Smooth muscle cell of the brain vasculature (primary cell): ENCODE results near the gene NIPBL.
A peak's percentile ranks its signal among the peaks of the same experiment; 100 is the strongest.
"Not testable (repeated sequence)": the region's sequence is repeated elsewhere in the genome, so short reads cannot be mapped to it uniquely, and the experiment has no call there.

Source experiments
- DNase-seq: peaks from one replicate; pipeline ENCODE4 v3.0.0-alpha.2; 2012; ENCODE audit warnings: low read depth, low spot score

NIPBL gene

GRCh38 chr5:36904677-36905076, 28.1 kb downstream of the NIPBL start:
- DNase-seq: no peak

DNA sequence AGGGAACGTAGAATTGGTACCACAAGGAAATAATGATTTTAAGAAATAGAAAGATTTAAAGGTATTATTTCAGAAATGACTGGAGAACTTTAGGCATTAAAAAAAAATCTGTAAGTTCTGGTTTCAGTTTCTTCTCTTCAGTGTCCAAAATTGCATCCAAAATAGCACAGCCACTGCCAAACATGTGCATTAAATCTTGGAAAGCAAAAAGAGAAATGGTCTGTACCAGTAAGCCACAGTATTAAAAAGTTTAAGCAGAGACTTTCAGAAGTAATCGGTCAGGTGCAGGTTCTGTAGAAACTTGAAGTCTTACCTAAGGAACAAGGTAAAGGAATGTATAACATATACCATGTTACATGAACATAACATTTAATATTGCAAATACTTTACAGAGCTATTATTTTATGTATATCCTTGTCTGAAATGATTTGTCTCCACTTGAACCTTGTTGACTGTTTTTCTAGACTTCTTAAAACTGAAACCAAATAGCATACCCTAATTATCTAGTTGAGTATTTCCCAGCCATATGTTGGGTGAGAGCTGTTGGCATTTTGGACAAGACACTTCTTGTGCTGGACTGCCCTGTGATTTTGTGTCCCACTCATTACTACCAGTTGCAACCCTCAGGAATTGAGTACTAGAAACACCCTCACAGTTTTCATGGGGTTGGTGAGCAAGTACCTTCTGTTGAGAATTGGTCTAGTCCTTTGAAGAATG, 32.1 kb downstream of the NIPBL start:
- no peak for DNase-seq

DNA sequence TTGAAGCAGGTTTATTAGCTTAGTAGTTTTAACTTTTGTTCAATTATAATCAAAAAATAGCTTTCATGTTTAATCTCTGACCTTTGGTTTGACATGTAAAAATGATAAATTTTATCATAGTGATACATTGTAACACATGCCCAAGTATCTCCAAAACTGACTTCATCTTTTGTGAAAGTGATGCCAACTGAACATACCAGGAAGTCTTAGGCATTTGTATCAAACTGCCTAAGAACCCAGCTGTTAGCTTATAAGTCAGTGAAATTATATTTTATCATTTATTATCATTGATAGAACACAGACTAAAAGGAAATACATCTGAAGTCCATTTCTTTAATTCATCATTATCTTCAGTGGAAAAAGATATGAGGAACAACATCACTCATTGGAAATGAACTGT, 39.1 kb downstream of the NIPBL start:
- DNase-seq: no peak

DNA sequence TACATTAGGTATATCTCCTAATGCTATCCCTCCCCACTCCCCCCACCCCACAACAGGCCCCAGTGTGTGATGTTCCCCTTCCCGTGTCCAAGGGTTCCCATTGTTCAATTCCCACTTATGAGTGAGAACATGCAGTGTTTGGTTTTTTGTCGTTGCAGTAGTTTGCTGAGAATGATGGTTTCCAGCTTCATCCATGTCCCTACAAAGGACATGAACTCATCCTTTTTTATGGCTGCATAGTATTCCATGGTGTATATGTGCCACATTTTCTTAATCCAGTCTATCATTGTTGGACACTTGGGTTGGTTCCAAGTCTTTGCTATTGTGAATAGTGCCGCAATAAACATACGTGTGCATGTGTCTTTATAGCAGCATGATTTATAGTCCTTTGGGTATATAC, 40.0 kb downstream of the NIPBL start:
- not testable (repeated sequence) for DNase-seq

DNA sequence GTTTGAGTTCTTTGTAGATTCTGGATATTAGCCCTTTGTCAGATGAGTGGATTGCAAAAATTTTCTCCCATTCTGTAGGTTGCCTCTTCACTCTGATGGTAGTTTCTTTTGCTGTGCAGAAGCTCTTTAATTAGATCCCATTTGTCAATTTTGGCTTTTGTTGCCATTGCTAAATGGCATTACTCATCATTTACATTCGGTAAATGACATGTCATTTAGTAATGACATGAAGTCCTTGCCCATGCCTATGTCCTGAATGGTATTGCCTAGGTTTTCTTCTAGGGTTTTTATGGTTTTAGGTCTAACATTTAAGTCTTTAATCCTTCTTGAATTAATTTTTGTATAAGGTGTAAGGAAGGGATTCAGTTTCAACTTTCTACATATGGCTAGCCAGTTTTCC, 40.8 kb downstream of the NIPBL start:
- DNase-seq: not testable (repeated sequence)

- no peak for DNase-seq
These were observed 42.7 kb downstream of the NIPBL start for GRCh38 chr5:36919238-36919637.

- no peak for DNase-seq
These were observed 43.1 kb downstream of the NIPBL start for GRCh38 chr5:36919650-36920049.

DNA sequence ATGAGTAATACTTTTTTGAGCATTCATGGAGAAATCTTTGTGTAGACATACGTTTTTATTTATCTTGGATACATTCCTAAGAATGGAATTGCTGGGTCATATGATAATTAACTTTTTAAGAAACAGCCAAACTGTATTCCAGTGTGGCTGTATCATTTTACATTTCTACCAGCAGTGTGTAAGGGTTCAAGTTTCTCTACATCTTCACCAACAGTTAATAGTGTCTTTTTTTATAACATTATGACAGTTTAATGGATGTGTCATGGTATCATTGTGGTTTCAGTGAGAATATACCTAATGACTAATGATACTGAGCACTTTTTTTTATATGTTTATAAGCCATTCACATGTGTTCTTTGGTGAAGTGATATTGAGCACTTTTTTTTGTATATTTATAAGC, 52.4 kb downstream of the NIPBL start:
- DNase-seq: no peak

GRCh38 chr5:36929438-36929837, 52.9 kb downstream of the NIPBL start:
- DNase-seq: no peak

DNA sequence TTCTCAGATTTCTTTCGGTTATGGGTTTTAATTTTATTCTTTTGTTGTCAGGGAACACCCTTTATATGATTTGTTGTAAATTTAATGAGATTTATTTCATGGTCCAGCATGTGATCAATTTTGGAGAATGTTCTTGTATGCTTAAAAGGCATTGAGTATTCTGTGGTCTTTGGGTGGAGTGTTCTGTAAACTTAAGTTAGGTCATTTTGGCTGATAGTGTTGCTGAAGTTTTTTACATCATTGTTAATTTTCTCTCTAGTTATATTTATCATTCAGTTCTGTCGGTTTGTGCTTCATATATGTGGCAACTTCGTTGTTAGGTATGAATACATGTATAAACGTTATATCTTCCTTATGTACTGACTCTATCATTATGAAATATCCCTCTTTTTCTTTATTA, 55.5 kb downstream of the NIPBL start:
- no peak for DNase-seq

DNA sequence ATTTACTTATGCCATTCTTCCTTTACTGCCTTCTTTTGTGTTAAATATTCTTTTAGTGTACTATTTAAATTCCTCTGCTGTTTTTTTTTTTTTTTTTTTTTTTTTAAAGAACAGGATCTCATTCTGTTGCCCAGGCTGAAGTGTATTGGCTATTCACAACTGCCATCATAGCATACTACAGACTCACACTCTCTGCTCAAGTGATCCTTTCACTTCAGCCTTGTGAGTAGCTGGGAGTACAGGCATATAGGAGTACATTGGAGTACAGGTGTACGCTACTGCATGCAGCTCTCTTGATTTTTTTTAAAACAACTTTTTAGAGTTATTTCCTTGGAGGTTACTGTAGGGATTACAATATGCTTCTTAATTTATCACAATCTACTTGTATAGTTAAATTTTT, 56.1 kb downstream of the NIPBL start:
- no peak for DNase-seq

- DNase-seq: no peak
These were observed 58.3 kb downstream of the NIPBL start for GRCh38 chr5:36934740-36935356.

DNA sequence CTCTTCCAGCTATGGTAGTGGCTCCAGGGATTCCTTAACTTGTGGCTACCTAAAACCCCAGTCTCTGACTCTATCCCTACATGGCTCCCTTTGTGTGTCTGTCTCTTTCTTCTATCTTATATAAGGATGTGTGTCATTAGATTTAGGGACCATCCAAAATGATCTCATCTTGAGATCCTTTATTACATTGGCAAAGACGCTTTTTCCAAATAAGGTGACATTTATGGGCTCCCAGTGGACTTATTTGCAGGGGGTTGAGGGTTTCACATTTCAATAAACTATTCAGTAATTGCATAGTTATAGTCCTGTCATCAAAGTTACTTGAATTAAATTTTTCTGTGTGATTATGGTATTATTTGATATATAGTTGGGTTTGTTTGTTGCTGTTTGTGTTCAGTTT, 59.2 kb downstream of the NIPBL start:
- DNase-seq: no peak

- DNase-seq: no peak
These were observed 59.7 kb downstream of the NIPBL start for GRCh38 chr5:36936309-36936708.

DNA sequence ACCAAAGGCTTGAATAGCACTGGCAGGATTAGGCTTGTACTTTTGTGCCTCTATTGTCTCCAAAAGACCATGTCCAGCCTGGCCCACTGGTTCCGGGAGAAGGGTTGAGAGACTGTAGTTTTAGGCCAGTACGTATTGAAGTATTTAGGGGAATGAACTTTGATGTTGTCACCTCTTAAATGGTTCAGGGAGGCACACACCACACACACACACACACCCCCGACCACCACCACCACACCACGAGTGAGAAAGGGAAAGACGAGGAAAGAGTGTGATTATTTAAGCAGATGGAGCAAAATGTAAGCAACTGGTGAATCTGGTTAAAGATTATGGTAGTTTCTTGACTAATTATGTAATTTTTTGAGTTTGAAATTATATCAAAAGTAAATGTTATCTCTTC, 61.6 kb downstream of the NIPBL start:
- no peak for DNase-seq

DNA sequence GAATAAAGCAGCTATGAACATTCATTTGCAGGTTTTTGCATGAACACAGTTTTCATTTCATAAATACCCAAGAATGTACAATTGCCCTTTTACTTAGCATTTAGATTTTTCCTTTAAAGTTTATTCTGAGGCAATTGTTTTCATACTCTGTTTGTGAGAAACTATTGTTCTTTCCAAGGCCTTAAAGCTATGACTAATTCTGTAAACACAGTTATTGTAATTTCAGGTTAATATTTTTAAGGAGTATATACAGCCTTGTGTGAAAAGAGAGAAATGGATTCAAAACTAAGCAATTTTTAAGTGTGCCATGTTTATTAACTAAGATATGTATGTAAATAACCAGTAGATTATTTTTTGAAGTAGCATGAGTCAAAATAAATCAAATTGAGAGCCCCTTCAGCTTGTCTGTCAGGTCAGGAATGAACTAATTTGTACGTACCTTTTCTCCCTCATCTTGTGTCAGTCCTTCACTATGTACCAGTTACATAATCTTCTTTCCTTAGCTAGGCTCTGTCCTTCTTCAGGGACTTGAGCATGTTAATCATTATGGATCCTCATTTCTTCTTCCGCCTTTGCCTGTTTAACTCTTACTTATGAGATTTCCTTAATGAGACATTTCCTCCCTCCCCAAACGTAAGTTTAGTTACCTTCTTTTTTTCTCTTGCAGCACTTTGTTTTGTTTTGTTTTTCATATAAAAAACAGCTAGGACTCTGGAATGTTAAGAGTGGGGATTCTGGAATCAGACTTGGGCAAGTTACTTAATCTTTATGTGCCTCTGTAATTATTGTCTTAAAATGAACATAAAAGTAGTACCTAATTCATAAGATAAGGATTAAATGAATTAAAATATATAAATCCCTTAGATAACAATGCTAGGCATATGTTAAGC, 63.6 kb downstream of the NIPBL start:
- DNase-seq: no peak

GRCh38 chr5:36943584-36943983, 67.0 kb downstream of the NIPBL start:
- DNase-seq: no peak

GRCh38 chr5:36944024-36944423, 67.5 kb downstream of the NIPBL start:
- no peak for DNase-seq

GRCh38 chr5:36944607-36945225, 68.1 kb downstream of the NIPBL start:
- peak; percentile 47 for DNase-seq

DNA sequence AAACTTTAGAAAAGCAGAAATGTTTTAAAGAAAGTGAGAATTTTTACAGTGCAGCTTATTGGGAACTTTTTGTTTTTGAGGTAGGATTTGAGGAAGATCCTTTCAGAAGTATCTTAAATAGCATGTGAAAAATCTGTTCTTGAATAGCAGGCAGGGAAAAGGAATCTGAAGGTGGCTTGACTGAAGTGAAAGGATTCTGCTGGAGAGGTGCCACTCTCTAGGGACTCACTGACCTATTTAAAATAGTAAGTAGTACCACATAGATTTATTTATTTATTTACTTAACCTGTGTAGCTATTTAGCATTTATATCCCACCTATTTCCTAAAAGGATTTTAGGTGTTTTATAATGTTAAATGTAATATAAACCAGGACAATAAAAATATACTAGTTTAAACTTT, 69.1 kb downstream of the NIPBL start:
- DNase-seq: no peak

- DNase-seq: no peak
These were observed 69.5 kb downstream of the NIPBL start for GRCh38 chr5:36946101-36946500.

DNA sequence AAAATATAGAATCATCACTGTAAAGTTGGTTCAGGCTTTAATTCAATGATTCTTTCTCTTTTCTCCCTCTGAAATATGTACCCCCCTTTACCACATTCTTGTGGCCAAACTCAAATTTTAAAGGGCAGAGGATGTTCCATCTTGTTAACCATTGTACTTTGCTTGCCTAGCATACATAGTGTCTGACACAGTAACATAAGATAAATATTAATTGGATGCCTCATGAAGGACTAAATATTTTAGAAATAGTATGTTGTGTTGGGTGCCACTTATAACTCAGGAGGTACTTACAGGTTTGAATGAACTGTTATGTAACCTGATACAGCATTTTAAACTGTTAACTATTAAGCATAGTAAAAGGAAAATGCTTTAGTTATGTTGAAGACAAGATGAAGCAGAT, 71.5 kb downstream of the NIPBL start:
- DNase-seq: no peak
